GM12865 (cell line): ENCODE measurements around the gene SMCR8.
A peak's percentile ranks its signal among the peaks of the same experiment; 100 is the strongest.
"Not testable (repeated sequence)": the region's sequence is repeated elsewhere in the genome, so short reads cannot be mapped to it uniquely, and the experiment has no call there.

Experiments used
- DNase-seq: peaks from one replicate; pipeline ENCODE4 v3.0.0; 2010; ENCODE audit warnings: low read depth
- H3K4me3 ChIP-seq: 2 replicates; pipeline ENCODE4 v1.5.1; 2011; ENCODE audit warnings: mild to moderate bottlenecking, low read depth, low read length, control low read depth
- TF ChIP-seq, protein P1 (sequence below): IDR thresholded peaks from 2 replicates; pipeline ENCODE4 v1.5.1; 2011; ENCODE audit warnings: low read length, control low read depth, low read depth, inconsistent platforms; ENCODE audit not compliant: insufficient read depth; ENCODE audit errors: missing control alignments

The SMCR8 gene

DNA sequence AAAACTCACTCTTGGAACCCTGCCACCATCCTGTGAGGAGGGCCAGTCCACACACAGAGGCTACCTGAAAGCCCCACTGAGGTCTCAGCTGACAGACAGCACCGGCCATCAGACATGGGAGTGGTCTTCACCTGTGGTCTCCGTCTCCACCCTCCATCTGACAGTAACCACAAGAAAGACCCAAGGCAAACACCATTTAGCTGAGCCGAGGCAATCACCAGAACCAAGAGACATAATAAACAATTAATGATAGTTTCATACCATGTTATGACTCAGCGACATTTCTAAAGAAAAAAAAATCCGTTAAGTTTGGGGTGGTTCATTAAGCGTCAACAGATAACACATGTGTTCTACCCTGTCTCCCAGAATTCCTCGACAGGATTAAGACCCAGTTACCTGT, 56.4 kb downstream of the SMCR8 start:
- DNase-seq, result peak; percentile 61
- TF ChIP-seq, protein P1, sequence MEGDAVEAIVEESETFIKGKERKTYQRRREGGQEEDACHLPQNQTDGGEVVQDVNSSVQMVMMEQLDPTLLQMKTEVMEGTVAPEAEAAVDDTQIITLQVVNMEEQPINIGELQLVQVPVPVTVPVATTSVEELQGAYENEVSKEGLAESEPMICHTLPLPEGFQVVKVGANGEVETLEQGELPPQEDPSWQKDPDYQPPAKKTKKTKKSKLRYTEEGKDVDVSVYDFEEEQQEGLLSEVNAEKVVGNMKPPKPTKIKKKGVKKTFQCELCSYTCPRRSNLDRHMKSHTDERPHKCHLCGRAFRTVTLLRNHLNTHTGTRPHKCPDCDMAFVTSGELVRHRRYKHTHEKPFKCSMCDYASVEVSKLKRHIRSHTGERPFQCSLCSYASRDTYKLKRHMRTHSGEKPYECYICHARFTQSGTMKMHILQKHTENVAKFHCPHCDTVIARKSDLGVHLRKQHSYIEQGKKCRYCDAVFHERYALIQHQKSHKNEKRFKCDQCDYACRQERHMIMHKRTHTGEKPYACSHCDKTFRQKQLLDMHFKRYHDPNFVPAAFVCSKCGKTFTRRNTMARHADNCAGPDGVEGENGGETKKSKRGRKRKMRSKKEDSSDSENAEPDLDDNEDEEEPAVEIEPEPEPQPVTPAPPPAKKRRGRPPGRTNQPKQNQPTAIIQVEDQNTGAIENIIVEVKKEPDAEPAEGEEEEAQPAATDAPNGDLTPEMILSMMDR, result no peak
- H3K4me3 ChIP-seq, result no peak overlapping the region

DNA sequence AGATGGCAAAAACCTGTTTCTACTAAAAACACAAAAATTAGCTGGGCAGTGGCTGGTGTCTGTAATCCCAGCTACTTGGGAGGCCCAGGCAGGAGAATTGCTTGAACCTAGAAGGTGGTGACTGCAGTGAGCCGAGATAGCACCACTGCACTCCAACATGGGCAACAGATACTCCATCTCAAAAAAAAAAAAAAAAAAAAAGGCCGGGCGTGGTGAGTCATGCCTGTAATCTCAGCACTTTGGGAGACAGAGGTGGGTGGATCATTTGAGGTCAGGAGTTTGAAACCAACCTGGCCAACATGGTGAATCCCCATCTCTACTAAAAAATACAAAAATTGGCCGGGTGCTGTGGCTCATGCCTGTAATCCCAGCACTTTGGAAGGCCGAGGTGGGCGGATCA, 58.1 kb downstream of the SMCR8 start:
- not testable (repeated sequence) for DNase-seq, H3K4me3 ChIP-seq

DNA sequence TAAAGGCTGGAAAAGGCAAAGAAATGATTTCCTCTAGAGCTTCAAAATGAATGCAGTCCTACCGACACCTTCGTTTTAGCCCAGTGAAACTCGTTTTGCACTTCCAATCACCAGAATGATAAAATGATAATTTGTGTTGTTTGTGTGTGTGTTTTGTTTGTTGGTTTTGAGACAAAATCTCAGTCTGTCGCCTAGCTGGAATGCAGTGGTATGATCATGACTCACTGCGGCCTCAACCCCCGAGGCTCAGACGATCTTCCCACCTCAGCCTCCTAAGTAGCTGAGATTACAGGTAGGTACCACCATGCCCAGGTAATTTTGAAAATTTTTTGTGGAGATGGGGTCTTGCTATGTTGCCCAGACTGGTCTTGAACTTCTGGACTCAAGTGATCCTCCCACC, 59.1 kb downstream of the SMCR8 start:
- DNase-seq, result no peak
- H3K4me3 ChIP-seq, result no peak overlapping the region
- TF ChIP-seq, protein P1, result no peak
